Suppressor macrophage (primary cell): ENCODE results near the gene GEN1.

Experiments used
- DNase-seq, 4 experiments: peaks; one replicate each; pipeline ENCODE4 v3.0.0-alpha.2; 2020 to 2022

GEN1 gene

GRCh38 chr2:17827316-17827715 lies 73.4 kb downstream of the GEN1 start:
- no peak for DNase-seq

DNA sequence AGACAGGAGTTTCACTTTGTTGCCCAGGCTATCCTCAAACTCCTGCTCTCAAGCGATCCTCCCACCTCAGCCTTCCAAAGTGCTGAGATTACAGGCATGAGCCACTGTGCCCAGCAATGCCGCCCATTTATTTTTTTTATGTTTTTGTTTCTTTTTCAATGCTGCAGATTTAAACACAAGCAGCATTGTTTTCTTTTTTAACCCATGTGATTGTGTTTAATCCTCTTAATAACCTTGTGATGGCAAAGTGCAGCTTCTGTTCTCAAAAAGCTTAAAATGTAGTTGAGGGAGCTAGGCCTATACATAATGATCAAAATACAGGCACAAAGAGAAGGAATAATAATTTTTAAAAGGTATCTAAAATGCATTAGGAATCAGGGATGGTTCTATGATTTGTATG lies 73.8 kb downstream of the GEN1 start:
- no peak for DNase-seq

- DNase-seq: peak; percentile 86 to 91 (median 89)
Measured at GRCh38 chr2:17830053-17831034, 76.4 kb downstream of the GEN1 start.

DNA sequence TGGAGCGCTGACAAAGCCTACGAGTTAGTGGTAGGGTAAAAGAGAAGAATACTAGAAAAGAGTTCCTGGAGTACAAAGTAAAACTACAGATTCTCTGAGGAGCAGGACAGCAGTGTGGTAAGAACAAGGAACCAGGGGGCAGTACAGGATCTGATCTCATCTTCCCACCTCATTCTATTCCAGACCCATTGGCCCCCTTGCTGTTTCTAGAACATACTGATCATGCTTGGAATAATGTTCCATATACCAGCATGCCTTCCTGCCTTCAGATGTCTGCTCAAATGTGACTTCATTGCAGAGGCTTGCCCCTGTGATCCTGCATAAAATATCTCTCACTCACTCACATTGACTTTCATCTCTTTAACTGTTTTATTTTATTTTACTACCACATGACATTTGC lies 81.6 kb downstream of the GEN1 start:
- no peak for DNase-seq
